EH (cell line): Measurements from ENCODE around the gene ALG6.
"Not testable (repeated sequence)": the region's sequence is repeated elsewhere in the genome, so short reads cannot be mapped to it uniquely, and the experiment has no call there.

Source experiments
- DNase-seq: peaks from one replicate; pipeline ENCODE4 v3.0.0-alpha.2; 2015; ENCODE audit warnings: low read depth

Gene ALG6

DNA sequence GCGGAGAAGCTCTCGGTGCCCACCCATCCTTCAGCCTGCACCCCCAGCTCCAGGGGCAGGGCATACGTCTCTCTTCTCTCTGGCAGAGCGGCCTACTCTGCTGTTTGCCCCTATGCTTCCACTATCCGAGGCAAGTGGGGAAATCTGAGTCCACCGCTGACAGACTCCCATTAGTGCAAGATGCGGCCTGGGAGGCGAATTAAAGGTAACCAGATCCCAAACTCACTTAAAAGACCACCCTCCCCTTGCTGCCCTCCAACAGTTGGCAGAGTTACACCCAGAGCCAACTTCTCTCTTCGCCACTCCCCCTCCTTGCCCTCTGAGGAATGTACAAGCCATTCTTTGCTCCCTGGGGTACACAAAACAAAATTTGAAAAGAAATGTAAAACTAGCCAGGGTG is 38.6 kb upstream of the ALG6 start:
- DNase-seq = no peak

DNA sequence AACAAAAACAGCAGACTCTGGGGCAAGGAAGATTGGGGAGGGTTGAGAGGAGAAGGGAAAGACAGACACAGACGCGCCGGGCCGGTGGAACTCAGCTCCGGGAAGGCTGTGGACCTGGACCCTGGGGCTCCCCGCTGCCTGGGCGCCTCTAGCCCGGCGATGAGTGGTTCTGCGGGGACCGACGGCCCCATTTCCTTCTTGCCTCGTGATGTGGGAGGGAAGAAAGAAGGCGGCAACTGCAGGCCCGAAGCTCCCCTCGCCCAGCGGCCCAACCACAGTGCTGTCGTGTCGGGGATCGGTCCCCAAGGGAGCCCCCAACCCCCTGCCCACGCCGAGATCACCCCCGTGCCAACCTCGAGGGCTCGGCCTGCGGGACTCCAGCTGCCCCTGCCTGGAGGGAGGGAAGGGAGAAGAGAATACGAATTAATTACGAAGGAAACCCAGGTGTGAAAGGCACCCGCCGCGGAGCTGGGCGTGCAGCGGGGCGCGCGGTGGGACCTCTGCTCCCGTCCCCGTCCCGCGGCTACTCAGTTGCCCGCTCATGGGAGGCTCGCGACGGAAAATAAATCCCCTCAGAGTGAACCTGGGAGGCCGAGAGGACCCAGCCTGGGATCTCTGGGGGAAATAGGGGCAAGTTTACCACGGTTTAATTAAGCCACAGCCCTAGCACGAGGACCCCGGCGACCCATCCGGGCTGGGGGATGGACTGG is 37.7 kb upstream of the ALG6 start:
- no peak for DNase-seq

GRCh38 chr1:63330331-63330916 is 37.0 kb upstream of the ALG6 start:
- no peak for DNase-seq

GRCh38 chr1:63342402-63342801 is 25.0 kb upstream of the ALG6 start:
- no peak for DNase-seq

DNA sequence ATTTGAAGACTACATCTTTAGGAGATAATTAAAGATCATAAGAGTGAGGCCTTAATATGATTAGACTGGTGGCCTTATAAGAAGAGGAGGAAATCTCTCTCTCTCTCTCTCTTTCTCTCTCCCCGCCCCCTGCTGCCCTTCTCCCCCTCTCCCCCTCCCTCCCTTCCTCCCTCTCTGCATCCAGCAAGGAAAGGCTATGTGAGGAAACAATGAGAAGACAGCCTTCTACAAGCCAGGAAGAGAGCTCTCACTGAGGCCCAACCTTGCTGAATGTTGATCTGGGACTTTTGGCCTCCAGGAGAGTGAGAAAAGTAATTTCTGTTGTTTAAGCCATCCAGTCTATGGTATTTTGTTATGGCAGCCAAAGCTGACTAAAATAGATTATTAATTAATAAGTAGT is 23.5 kb upstream of the ALG6 start:
- DNase-seq = no peak

DNA sequence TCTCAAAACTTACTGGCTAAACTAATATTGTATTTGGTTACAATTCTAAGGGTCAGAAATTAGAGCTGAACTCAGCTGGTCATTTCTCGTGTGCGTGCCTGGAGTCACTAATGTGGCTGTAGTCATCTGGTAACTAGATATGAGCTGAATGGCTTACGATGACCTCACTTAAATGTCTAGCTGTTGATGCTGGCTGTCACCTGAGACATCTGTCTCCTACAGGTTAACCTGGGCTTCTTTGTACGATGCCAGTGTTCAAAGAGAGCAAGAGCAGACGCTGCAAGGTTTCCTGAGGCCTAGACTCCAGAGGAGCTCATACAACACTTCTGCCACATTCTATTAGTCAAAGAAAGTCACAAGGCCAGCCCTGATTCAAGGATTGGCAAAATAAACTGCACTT is 17.1 kb upstream of the ALG6 start:
- DNase-seq = no peak

- DNase-seq = no peak
Observed at GRCh38 chr1:63352736-63353135, 14.7 kb upstream of the ALG6 start.

- DNase-seq = not testable (repeated sequence)
Observed at GRCh38 chr1:63356234-63356633, 11.2 kb upstream of the ALG6 start.

DNA sequence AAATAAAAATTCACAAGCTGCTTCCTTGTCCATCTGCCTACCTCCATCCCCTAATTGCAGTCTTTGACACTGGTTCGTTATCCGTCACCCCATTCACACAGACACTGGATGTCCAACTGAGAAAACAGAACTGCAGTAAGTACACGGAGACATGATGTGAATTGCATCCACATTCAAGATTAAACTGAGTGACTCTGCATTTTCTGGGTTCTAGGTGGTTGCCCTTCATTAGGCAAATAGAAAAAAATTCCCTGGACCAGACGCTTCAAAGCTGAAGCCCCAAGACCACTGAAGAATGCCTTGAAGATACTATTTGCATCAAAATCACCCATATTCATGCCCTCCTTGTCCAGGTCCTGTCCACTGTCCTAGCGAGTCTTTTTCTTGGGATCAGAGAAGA is 7.9 kb upstream of the ALG6 start:
- DNase-seq = no peak

DNA sequence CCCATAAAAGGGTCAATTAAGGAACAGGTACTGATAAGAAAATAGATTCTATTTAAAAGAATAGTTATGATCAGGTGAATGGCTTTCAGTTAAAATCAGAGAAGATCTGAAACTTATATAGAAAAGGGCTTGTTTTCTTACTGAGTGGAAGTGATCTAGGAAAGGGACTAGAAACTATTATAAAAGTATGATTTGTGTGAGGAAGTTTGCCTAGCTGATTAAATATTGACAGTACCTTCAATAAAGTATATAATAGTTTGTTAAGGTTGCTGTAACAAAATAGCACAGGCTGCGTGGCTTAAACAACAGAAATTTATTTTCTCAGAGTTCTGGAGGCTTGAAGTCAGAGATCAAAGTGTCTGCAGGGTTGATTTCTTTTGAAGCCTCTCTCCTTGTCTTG is 5.4 kb upstream of the ALG6 start:
- no peak for DNase-seq

DNA sequence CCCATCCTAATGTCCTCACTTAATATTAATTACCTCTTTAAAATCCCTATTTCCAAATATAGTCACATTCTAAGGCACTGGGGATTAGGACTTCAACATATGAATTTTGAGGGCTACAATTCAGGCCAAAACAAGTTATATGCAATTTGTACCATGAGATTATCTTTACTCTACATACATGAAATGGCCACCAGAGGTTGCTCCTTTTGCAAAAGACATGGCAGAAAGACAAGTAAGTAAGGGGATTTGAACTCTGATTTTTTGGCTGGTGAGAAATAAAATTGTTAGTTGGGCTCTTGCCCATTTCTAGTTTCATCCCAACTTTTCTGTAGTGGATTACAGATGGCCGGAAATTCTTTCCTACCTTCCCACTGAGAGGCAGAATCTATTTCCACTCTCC is 4.8 kb upstream of the ALG6 start:
- DNase-seq = no peak

DNA sequence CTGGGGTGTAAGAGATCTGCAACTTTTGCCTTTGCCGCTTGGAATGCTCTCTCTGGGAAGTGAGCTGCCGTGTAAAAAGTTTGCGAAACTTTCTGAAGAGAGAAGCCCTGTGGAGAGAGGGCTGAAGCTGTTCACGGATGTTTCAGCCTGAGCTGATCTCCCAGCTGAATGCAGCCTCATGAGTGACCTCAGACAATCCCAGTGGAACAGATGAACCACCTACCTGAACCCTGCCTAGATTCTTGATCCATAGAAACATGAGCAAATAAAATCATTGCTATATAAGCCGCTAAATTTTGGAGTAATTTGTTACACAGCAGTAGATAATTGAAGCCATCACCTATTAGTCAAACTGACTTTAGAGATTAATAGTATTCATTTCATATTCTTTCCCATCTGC is 4.4 kb upstream of the ALG6 start:
- no peak for DNase-seq

DNA sequence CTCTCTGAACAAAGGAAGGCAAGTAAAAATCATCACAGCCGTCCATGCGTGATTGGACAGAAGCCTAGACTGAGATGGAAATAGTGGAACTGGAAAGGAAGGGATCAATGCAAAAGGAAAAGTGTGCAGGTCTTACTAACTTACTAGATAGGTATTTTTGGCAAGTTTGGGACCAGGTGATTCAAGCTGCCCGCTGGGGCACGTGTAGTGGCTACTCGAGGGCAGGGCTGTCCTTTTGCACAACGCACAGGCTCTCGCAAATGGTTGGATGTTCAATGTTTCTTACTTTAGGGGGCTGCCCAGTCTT is 566 bp upstream of the ALG6 start:
- no peak for DNase-seq

GRCh38 chr1:63368131-63368530 is 704 bp downstream of the ALG6 start:
- no peak for DNase-seq

DNA sequence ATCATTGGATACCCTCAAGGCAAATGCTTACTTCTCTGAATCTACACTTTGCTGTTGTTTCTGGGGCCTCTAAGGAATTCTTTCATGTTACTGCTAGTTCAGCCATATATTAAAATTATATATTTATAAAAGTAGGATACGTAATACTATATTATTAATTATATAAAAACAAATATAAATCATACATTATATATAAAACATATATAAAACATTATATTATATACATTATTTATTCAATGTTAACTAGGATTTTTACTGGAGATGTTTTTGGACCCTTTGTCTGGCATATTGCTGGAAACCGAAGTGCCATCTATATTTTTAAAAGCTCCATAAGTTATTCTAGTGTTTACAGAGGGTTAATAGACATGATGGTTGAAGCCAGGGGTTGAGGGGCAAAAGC is 12.2 kb downstream of the ALG6 start:
- DNase-seq = no peak

DNA sequence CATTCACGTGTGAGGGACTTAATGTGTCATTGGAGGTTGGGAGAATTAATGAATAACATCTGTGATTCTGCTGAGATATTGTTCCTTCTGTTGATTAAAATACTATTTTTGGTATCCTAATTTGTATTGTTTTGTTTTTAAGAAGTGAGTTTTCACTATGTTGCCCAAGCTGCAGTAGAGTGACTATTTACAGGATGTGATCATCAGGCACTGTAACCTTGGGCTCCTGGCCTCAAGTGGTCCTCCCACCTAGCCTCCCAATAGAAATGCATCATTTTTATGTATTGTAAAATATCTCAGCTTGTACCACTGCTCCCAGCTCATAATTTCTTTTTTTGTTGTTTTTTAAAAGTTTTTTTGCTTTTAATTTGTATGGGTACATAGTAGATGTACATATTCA is 14.3 kb downstream of the ALG6 start:
- no peak for DNase-seq

GRCh38 chr1:63401945-63402344 is 34.5 kb downstream of the ALG6 start:
- DNase-seq = no peak

DNA sequence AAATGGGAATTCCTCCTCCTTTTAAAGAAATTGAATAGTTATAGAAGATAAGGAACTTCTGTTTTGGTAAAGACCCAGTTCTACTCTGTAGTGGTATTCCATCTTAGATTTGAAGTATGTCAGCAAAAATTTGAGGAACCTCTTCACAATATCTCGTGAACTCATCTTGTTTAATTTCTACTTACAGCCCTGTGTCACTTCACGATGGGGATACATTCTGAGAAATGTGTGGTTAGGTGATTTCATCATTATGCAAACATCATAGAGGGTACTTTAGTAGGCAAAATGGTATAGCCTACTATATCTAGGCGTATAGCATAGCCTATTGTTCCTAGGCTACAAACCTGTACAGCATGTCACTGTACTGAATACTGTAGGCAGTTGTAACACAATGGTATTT is 36.0 kb downstream of the ALG6 start:
- no peak for DNase-seq

- DNase-seq = no peak
Observed at GRCh38 chr1:63405021-63405420, 37.6 kb downstream of the ALG6 start.

GRCh38 chr1:63405987-63406386 is 38.6 kb downstream of the ALG6 start:
- no peak for DNase-seq

- DNase-seq = no peak
Observed at GRCh38 chr1:63407002-63407401, 39.6 kb downstream of the ALG6 start.

DNA sequence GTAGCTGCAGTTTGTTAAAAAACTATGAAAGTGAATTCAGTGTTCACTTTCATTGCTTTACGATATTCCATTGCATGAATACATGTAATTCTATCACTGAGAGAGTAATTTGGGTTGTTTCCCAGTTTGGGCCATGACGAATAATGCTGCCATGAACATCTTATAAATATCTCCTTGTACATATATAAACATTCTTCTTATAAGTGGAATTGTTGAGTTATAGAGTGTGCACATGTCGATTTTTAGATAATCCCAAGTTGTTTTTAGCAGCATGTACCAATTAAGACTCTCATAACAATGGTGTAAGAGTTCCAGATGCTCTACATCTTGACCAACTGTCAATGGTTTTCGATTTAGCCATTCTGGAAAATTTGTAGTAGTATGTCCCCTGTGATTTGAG is 40.9 kb downstream of the ALG6 start:
- peak; percentile 13 for DNase-seq

DNA sequence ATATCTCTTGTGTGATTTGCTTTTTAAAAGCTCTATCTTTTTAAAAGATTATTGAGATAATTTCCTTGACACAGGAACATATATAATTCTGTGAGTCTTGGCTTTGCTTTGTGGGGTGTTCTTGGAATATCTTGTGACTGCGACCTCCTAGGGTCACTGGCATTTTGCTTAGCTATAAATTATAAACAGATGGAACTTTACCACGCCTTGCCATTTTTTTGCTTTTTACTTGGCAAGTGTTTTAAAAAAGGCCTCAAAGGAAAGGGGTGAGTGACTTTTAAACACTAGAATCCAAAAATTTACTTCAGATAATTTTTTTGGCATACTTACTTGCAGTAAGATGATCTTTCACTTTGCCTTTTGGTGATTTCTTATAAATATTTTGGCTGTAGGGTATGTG is 43.6 kb downstream of the ALG6 start:
- DNase-seq = no peak

GRCh38 chr1:63413394-63413793 is 46.0 kb downstream of the ALG6 start:
- DNase-seq = no peak
